NCI-H2171 treated with DMSO at 0.1 percent for 48 hours (cell line): ENCODE results near the gene H1-8.
A peak's percentile ranks its signal among the peaks of the same experiment; 100 is the strongest.
"Not testable (repeated sequence)": the region's sequence is repeated elsewhere in the genome, so short reads cannot be mapped to it uniquely, and the experiment has no call there.

Experiments
- DNase-seq: peaks from one replicate; lab custom pipeline; 2025; lab: John Stamatoyannopoulos, UW

Gene H1-8

GRCh38 chr3:129533406-129533805, 9.6 kb upstream of the H1-8 start:
- DNase-seq: no peak

GRCh38 chr3:129534428-129535027, 8.4 kb upstream of the H1-8 start:
- no peak for DNase-seq

- no peak for DNase-seq
Measured at GRCh38 chr3:129535075-129535474, 7.9 kb upstream of the H1-8 start.

- no peak for DNase-seq
Measured at GRCh38 chr3:129536374-129536667, 6.7 kb upstream of the H1-8 start.

GRCh38 chr3:129536804-129537203, 6.2 kb upstream of the H1-8 start:
- DNase-seq: no peak

- DNase-seq: peak; percentile 19
Measured at GRCh38 chr3:129539206-129539605, 3.8 kb upstream of the H1-8 start.

- no peak for DNase-seq
Measured at GRCh38 chr3:129540776-129541516, 2.0 kb upstream of the H1-8 start.

GRCh38 chr3:129542747-129543146, 228 bp upstream of the H1-8 start:
- no peak for DNase-seq

- DNase-seq: no peak
Measured at GRCh38 chr3:129543999-129544398, 1.0 kb downstream of the H1-8 start.

- DNase-seq: not testable (repeated sequence)
Measured at GRCh38 chr3:129545951-129546350, 3.0 kb downstream of the H1-8 start.

- no peak for DNase-seq
Measured at GRCh38 chr3:129547241-129547640, 4.3 kb downstream of the H1-8 start.

GRCh38 chr3:129548104-129548965, 5.4 kb downstream of the H1-8 start:
- DNase-seq: no peak

GRCh38 chr3:129549006-129549800, 6.2 kb downstream of the H1-8 start:
- no peak for DNase-seq

- no peak for DNase-seq
Measured at GRCh38 chr3:129549805-129550204, 6.8 kb downstream of the H1-8 start.

GRCh38 chr3:129552287-129553050, 9.5 kb downstream of the H1-8 start:
- DNase-seq: no peak

GRCh38 chr3:129553171-129553570, 10.2 kb downstream of the H1-8 start:
- peak; percentile 72 for DNase-seq

GRCh38 chr3:129553719-129554118, 10.7 kb downstream of the H1-8 start:
- DNase-seq: peak; percentile 55

GRCh38 chr3:129554356-129555152, 11.6 kb downstream of the H1-8 start:
- peak; percentile 39 for DNase-seq

GRCh38 chr3:129555153-129555550, 12.2 kb downstream of the H1-8 start:
- DNase-seq: no peak

- no peak for DNase-seq
Measured at GRCh38 chr3:129555616-129556357, 12.8 kb downstream of the H1-8 start.
